Suppressor macrophage treated with lipopolysaccharide for 1 hour (primary cell): ENCODE data around the gene TXNIP.

ENCODE experiments used
- DNase-seq, 3 donors: peaks; one replicate each; pipeline ENCODE4 v3.0.0-alpha.2; 2020 to 2022

TXNIP gene

DNA sequence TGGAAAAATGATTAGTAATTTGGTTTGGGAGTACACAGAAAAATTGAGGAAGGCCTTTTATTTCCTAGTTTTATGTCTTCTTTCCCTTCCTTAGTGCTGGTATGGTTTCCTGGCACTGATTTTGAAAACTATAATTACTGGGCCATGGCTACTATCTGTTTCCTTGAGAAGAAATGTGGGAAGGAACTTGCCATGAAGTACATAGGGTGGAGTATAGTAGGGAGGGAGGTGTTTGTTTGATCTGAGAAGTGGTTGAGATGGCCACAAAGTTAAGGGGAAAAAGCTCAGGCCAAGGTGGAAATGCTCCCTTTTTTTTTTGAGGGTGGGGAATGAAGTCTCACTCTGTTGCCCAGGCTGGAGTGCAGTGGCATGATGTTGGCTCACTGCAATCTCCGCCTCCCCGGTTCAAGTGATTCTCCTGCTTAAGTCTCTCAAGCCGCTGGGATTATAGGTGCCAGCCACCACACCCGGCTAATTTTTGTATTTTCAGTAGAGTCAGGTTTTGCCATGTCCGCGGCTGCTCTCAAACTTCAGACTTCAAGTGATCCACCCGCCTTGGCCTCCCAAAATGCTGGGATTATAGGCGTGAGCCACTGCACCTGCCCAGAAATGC lies 13.9 kb upstream of the TXNIP start:
- DNase-seq: no peak

DNA sequence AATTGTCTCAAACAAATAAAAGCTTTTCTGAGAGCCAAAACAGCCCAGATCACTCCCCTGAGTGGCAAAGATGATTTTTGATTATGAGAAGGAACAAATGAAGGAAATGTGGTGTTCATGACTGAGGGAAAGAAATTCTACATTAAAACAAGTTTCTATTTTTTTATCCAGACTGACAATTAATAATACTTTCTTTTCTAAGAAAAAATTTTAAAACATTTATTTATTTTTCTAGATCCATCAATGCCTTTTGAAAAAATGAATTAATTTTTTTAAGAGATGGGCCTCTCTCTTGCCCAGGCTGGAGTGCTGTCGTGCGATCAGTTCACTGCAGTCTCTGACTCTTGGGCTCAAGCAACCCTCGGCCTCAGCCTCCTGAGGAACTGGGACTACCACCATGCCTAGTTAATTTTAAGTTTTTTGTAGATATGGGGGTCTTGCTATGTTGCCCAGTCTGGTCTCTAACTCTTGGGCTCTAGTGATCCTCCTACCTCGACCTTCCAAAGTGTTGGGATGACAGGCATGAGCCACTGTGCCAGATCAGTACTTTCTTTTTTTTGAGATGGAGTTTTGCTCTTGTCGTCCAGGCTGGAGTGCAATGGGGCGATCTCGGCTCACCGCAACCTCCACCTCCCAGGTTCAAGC lies 11.2 kb upstream of the TXNIP start:
- no peak for DNase-seq

DNA sequence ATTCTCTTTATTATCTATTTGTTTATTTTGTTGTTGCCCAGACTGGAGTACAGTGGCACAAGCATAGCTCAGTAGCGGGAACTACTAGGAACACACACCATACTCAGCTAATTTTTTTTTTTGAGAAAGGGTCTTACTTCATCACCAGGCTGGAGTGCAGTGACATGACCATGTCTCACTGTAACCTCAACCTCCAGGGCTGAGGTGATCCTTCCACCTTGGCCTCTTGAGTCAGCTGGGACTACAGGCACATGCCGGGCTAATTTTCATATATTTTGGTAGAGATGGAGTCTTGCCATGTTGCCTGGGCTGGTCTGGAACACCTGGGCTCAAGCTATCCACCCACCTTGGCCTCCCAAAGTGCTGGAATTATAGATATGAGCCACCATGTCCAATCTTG lies 5.3 kb upstream of the TXNIP start:
- no peak for DNase-seq

DNA sequence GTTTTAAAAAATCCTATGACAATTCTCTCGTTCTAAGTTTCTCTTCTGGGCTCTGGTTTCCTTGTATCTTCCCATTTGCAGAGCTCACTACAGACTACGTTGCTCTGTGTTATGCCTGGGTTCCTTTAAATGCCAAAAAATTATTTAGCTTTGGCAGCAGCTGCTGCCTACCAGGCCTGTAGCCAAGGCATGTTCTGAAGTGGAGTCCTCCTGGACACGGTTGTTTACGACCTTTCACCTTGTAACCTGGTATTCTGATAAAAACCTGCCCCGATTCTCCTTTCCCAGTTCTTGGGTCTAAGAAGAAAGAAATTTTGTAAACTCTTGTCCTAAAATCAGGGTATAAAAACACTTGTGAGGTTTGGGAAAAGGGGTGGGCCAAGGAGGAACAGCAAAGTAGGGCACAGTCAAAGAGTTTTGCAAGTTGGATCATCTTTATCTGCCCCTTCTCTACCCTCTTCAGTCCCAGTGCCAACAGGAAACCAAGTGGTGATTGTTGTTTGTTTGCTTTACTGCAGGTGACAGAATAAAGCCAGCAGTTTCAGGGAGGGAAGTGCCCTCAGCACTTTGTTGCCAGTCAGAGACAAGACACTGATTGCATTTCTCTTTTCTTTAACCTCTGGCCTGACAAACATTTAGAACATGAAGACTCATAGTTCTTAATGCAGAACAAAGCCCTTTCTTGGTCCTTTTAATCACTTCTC lies 3.1 kb upstream of the TXNIP start:
- DNase-seq: peak in 1 of 3 donors; percentile 47

DNA sequence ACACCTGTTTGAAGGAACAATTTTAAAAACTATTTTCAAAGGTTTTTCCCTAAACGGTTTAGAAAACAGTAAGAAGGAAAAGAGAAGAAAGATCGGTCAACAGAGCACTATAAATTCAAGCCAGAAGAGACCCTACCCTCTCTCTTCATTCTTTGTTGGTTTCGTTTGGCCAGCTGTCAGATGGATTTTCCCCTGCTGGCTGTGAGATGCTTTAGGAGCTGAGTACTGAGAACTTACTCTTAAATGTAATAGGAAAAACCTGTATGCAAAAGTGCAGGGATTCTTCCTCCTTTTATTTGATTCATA lies 1.3 kb upstream of the TXNIP start:
- peak in 1 of 3 donors; percentile 36 for DNase-seq

DNA sequence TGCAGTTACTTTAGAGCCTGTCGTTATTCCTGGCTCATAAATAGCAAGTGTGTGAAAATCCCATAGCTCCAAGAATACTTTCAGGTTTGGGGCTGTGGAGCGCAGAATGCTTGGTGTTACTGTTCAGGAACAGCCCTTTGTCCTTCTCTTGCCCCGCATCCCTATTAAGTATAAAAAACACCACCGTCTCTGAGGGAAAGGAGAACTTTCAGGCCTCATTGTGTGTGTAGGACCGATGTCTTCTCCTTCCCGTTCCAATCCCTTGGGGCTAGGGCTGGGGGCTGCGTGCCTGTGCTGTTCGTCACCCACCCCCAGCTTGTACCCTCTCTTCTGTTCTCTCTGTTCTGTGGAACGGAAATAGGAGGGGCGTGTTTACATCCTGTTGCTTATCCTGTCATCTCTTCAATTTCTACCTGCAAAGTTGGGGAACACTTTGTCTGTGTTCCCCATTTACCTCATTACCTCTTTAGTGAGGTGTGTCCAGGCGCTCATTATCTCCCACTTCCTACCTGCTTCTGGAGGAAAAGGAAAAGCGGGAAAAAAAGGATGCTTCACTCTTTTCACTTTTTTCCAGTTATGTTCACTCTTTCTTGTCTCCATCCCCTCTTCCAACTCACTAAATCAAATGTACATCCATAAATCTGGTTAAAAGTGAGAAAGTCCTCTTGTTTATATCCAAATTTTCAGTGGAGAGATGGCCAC lies 788 bp upstream of the TXNIP start:
- DNase-seq: no peak

DNA sequence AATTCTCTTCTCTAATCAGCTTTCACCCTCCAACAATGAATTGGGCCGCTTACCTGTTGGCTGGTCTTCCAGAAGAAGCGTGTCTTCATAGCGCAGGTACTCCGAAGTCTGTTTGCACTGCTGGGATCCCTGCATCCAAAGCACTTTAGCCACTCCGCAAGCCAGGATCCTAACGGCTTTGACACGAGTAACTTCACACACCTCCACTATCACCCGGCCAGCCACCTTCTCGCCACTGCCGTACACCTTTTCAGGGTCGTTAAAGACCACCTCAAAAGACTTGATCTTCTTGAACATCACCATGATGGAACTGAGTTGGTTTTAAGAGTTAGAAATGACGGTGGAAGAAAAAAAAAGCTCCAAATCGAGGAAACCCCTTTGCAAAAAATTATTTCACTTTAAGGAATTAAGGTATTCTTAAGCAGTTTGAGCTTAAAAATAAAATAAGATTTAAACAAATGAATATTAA lies 381 bp downstream of the TXNIP start:
- DNase-seq: no peak

DNA sequence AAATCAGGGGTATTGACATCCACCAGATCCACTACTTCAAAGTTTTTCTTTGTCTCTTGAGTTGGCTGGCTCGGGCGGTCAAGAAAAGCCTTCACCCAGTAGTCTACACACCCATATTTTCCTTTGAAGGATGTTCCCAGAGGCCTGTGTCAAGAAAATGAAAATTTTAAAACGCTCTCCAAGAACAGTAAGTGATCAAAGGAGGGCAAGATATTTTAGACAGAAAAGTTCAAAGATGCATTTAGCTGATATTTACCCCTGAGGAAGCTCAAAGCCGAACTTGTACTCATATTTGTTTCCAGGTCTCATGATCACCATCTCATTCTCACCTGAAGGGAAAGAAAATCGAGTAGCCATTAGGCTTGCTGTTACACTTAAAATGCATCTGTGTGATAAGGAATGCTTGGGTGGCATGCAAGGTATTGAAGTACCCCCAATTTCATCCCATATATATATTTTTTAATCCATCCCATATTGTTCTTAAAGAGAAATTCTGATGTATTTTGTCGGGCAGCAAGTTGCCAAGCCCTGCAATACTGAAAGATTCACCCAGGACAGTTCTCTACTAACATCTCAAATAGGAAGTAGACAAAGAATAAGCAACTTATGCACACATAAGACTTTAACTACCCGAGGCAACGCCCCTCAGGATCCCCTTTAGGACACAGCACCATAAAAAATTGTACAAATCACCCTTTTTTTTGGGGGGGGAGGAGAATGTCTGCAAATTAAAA lies 1.1 kb downstream of the TXNIP start:
- peak in 1 of 3 donors; percentile 34 for DNase-seq

DNA sequence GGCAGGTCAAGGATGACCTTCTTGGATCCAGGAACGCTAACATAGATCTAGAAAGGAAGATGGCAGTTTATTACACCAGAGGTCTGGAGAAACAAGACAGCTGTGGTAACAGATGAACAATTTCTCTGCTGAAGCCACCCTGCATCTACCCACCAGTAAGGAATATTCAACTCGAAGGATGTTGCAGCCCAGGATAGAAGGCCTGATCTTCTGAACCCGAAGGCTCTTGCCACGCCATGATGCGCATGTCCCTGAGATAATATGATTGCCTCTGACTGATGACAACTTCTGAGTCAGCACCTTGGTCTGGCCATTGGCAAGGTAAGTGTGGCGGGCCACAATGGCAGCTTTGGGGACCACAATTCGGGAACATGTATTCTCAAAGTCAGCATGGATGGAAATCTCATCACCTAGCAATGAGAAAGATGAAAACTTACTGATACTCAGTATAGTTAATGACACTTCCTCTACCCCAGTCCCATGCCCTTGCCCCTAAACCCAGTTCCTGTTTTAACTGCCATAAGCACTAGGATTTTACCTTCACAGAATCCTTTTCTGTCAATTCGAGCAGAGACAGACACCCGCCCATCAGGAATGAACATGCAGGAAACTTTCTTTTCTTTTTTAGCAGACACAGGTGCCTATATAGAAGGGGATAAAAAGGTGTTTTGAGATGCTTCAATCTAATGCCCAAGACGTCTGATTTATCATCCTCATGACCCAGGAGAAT lies 1.8 kb downstream of the TXNIP start:
- DNase-seq: peak in 2 of 3 donors; percentile 46 to 47

DNA sequence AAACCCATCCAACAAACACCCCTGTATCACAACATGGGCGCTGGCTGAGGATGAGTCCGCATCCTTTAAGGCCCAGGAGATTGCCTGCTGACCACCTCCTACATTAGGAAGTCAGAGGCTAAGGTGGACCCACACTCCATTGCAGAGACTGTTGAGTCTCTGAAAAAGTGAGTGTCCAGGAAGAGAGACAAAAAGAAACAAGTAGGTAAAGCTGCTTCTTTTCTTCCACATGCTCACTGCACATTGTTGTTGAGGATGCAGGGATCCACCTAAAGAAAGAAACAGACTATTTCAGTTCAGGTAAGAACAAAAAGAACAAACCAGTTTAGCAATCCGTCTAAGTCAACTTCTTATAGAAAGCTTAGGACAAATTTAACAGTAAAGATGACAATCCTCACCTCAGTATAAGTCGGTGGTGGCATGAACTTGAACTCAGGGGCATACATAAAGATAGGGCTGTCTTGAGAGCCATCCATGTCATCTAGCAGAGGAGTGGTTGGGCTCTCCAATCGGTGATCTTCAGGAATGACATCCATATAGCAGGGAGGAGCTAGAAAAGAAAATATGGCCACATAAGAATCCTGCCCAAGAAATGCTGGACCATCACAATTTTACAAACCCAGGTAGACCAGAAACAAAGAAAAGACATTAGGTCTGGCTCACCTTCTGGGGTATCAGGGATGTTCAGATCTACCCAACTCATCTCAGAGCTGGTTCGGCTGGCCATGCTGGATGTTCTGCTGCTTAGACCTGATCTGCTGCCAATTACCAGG lies 2.6 kb downstream of the TXNIP start:
- DNase-seq: peak in 1 of 3 donors; percentile 47

DNA sequence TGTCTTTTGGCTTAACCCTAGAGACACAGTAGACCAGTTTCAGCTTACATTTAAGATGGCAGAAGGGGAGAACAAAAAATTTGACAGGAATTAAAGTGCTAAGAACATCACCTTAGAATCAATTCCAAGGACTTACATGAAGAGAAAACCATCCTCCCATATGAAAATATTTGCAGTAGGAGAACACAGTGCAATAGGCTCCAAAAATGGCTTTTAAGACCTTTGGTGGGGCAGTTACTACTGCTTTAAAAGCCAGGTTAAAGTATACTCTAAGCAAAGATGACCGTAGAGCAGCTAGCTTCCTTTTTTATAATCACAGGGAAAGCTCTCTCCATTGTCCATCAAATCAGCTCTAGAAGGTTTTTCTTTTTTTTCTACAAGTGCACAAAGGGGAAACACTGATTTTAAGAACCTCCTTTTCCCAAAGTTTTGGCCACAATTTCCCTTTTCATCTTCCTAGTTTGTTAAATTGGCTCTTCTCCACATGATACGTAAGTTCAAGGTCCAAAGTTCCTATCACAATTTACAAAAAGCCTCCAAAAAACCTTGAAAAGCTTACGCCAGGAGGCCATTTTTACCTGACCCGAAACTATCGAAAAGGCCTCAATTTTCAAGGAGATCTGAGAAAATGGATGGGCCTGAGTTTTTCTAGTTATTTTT lies 3.3 kb downstream of the TXNIP start:
- no peak for DNase-seq

DNA sequence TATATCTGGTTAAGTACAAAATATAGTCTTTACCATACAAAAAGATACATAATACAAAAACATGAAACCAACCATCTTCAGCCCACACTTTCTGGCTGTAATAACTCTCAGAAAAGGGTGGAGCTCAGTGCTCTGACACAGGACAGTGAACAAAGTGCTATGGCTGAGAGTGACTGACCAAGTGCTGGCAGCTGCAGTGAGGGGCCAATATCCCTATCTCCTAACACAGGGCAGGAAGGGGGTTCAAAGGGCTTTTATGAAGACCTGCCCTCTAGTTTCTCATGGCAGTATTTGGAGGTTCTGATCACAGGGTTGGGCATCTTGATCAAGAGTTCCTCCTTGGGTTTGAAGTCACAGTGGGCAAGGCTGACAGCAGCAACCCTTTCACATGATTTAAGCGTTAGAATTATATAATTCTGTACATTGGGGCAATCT lies 3.9 kb downstream of the TXNIP start:
- DNase-seq: no peak

DNA sequence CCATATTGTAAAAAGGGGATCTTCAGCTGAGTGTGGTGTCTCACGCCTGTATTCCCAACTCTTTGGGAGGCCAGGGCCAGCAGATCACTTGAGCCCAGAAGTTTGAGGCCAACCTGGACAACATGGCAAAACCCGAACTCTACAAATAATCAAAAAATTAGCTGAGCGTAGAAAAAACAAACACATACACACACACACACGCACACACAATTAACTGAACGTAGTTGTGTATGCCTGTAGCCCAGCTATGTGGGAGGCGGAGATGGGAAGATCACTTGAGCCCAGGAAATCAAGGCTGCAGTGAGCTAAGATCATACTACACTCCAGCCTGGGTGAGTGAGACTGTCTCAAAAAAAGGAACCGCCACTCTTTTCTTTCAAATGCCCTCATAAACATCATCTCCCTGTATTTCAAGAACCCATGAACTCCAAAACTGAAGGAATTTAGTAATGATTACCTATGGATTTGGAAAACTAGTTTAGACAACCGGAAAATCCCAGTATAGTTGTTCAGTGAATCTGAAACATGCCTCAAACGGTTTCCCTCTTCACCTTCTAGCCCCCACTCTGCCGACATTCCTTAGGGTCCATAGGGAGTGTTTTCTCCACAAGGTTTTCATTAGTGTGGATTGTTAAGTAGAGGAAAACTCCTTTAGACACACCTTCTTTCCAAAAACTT lies 4.5 kb downstream of the TXNIP start:
- DNase-seq: peak in 2 of 3 donors; percentile 37 to 41

DNA sequence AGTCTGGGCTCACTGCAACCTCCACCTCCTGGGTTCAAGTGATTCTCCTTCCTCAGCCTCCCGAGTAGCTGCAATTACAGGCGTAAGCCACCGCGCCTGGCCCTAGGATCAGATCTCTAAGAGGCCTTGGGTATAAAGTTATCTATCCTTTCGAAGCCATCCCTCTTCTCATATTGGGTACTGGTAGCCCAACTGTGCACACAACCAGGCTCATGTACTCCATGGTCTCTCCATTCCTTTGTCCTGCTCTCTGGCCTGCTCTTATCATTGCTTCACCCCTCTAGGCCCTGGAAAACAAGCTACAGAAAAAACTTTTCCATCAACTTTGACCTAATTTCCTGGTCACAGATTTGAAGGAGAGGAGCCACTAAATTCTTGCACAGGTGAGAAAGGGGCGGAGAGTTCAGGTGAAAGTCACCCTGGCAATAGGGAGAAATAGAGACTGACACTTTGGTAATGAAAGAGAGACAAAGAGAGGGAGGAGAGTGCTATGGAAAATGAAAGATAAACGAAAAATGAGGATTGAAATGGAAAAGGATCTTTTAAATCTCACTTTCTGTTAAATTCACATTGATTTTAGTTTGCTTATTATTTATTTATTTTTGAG lies 6.0 kb downstream of the TXNIP start:
- DNase-seq: no peak

DNA sequence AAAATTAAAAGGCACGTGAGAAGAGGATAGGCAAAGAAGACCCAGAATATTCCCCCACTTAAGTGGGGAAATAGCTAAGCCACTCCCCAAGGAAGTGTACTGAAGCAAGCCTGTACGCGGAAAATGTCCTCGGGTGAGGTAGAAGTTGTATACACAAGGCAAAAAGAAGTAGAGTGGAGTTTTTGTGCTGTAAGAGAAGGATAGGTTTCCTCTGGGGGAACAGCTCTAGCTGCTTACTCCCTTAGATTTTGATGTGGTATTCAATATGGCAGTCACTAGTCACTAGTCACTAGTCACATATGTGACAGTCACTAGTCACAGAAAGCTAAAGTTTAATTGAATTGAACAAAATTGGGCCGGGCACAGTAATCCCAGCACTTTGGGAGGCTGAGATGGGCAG lies 7.6 kb downstream of the TXNIP start:
- no peak for DNase-seq

DNA sequence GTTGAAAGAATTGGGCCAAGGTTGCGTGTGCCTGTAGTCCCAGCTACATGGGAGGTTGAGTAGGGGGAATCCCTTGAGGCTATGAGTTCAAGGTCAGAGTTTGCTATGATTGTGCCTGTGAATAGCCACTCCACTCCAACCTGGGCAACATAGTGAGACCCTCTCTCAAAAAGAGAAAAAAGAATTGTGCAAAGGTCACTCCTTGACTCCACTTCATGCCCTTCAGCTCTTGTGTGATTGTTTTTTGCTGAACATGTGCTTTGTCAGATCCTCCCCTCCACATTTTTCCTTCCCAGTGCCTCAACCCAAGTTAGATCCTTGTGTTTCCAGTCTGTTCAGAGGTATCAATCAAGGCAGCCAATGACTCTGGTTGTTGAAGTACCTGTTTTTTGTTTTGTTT lies 8.5 kb downstream of the TXNIP start:
- DNase-seq: no peak

DNA sequence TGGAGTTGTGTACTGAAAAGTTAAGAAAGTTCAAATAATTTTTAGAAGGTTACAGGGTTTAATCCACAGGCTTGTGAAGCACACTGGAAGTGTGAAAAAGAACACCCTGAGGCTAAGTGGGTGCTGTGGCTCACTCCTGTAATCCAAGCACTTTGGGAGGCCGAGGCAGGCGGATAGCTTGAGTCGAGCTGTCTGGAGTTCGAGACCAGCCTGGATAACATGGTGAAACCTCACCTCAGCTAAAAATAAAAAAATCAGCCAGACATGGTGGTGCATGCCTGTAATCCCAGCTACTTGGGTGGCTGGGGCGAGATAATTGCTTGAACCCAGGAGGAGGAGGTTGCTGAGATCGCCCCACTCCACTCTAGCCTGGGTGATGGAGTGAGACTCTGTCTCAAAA lies 9.8 kb downstream of the TXNIP start:
- DNase-seq: no peak

DNA sequence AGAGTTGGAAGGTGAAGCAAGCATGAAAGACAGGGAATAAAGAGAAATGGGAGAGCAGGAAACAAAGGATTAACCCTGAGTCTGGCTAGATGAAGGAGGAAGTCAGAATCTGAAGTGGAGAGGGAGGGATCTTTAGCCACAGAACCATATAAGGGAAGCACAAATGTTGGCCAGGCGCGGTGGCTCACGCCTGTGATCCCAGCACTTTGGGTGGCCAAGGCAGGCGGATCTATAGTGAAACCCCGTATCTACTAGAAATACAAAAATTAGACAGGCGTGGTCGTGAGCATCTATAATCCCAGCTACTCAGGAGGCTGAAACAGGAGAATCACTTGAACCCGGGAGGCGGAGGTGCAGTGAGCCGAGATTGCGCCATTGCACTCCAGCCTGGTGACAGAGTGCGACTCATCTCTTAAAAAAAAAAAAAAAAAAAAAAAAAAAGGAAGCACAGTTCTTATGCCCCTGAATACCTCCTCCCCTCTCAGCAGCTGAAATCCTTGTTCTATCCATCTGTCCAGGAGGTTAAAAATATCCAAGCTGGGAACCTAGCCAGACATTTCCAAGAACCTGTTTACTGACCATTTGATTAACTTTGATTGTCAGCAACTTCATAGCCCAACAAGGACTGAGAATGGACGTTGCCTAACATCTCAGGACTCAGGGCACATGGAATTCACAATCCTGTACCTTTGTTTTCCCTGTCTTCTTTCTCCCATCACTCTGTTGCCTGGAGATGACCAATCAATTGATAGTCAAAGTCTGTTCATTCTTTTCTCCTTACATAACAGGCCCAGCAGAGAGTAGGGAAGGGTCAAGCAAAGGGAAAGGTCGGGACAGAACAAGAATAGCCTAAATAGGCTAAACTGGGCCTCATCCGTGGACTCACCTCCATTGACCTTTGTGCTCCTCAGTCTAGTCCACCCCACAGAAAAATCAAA lies 10.6 kb downstream of the TXNIP start:
- peak; percentile 68 to 73 (median 70) for DNase-seq

DNA sequence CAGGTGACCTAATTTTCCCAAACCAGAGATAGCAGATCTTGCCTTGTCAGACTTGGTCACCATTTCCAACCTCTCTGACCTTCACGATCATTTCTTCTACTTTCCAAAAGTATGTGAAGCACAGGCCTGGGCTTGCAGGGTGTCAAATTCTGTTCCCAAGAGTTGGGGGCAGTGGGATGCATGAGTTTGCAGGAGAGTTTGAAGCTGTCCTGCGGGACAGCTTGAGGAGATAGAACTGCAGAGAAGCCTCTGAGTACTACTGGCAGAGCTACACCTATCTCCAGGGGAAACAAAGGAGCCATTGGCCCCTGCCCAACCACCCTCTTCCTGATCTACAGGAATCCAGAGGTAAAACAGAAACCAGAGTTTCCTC lies 11.3 kb downstream of the TXNIP start:
- no peak for DNase-seq
